Tibial artery (tissue), 4 donors: ENCODE results near the gene MEI1.

Source experiments
- DNase-seq, 2 donors: peaks; one replicate each; pipeline ENCODE4 v3.0.0-alpha.2; 2019
- H3K27ac ChIP-seq, 2 donors: fragments of 200-600 bp; sonication (generic) in 1 of 2; 1 replicate in 1 of 2; 2 replicates in 1 of 2; pipeline ENCODE4 v1.5.1; 2018 to 2019; ENCODE audit warnings: mild to moderate bottlenecking in 1 of 2
- H3K27me3 ChIP-seq, 2 donors: fragments of 200-600 bp; sonication (generic) in 1 of 2; one replicate each; pipeline versions ENCODE4 v1.5.1 to v1.6.0; 2016 to 2019
- H3K36me3 ChIP-seq, 3 donors: fragments of 200-600 bp; sonication (generic) in 2 of 3; one replicate each; pipeline ENCODE4 v1.5.1; 2016 to 2019; ENCODE audit warnings: mild to moderate bottlenecking in 2 of 3
- H3K4me1 ChIP-seq, 4 donors: fragments of 200-600 bp; sonication (generic) in 2 of 4; 1 replicate in 3 of 4; 2 replicates in 1 of 4; pipeline ENCODE4 v1.5.1; 2016 to 2019
- H3K4me3 ChIP-seq, 2 donors: fragments of 200-600 bp; sonication (generic) in 1 of 2; 1 replicate in 1 of 2; 2 replicates in 1 of 2; pipeline ENCODE4 v1.5.1; 2018 to 2019; ENCODE audit warnings: mild to moderate bottlenecking in 2 of 2
- H3K9me3 ChIP-seq, 3 donors: fragments of 200-600 bp; sonication (generic) in 1 of 3; one replicate each; pipeline ENCODE4 v1.5.1; 2016 to 2019
- CTCF ChIP-seq, 2 experiments: fragments of 200-600 bp in 1 of 2; fragments of 450-650 bp in 1 of 2; IDR thresholded peaks; one replicate each; pipeline ENCODE4 v1.5.1; 2017 to 2019; ENCODE audit warnings: antibody characterized with exemption in 2 of 2, mild to moderate bottlenecking in 1 of 2, moderate library complexity in 1 of 2
- intact Hi-C: fragments of 100-400 bp; cut with DNase I; formaldehyde crosslinking; loops from one replicate; pipeline ENCODE4 v1.15.0; 2023; ENCODE audit warnings: low total_unique reads

Gene MEI1

GRCh38 chr22:41709341-41709740 is 10.0 kb downstream of the MEI1 start:
- intact Hi-C loops = no loop called here
- no peaks in the 10 kb centered on the region for H3K27me3 ChIP-seq
- no peaks in the 10 kb centered on the region for H3K36me3 ChIP-seq
- H3K27ac ChIP-seq = no peak overlapping the region
- no peak for DNase-seq
- no peaks in the 10 kb centered on the region for H3K4me1 ChIP-seq
- no peaks in the 10 kb centered on the region for H3K9me3 ChIP-seq
- H3K4me3 ChIP-seq = no peak overlapping the region
- TF ChIP-seq CTCF (IDR thresholded peaks at IDR 0.05) = no peak

- Histone ChIP-seq H3K4me1 (no peaks in the 10 kb centered on the region), H3K27me3 (no peaks in the 10 kb centered on the region), H3K36me3 (no peaks in the 10 kb centered on the region), H3K27ac (no peak overlapping the region), H3K4me3 (no peak overlapping the region), H3K9me3 (no peaks in the 10 kb centered on the region)
- DNase-seq = no peak
- TF ChIP-seq CTCF (IDR thresholded peaks at IDR 0.05) = no peak
- intact Hi-C loops = no loop called here
Observed at GRCh38 chr22:41713004-41713403, 13.7 kb downstream of the MEI1 start.

- Histone ChIP-seq H3K4me1 (no peaks in the 10 kb centered on the region), H3K9me3 (no peaks in the 10 kb centered on the region), H3K4me3 (no peak overlapping the region), H3K27me3 (peaks cover 0 to 3% of the 10 kb centered on the region in 2 donors), H3K27ac (no peak overlapping the region), H3K36me3 (no peaks in the 10 kb centered on the region)
- intact Hi-C loops = no loop called here
- no peak for TF ChIP-seq CTCF (IDR thresholded peaks at IDR 0.05)
- DNase-seq = no peak
Observed at GRCh38 chr22:41722496-41722895, 23.2 kb downstream of the MEI1 start.

DNA sequence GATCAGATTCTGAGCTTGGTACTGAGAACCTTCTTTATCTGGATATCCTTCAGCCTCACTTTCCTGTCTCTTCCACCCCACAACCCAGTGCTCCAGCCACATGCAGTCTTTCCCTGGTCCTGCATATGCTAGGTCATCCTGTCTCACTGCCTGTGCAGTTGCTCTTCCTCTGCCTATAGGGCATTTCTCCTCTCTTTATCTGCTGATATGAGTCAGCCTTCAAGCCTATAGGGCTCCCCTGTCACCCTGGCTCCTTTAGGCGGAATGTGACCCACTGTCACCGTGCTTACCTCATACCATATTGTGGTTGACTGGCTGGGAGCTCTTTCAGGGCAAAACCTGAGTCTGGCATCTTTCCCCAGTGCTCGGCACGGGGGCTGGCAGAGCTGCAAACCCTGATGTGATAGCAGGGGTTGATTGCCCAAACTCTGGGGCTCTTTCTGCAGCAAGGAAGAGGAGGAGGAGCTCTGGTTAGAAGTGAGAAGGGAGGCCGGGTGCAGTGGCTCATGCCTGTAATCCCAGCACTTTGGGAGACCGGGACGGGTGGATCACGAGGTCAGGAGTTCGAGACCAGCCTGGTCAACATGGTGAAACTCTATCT is 26.3 kb downstream of the MEI1 start:
- Histone ChIP-seq H3K4me3 (no peak overlapping the region), H3K9me3 (no peaks in the 10 kb centered on the region), H3K27ac (no peak overlapping the region), H3K4me1 (no peaks in the 10 kb centered on the region), H3K27me3 (no peaks in the 10 kb centered on the region), H3K36me3 (no peaks in the 10 kb centered on the region)
- no peak for DNase-seq
- intact Hi-C loops = no loop called here
- no peak for TF ChIP-seq CTCF (IDR thresholded peaks at IDR 0.05)

DNA sequence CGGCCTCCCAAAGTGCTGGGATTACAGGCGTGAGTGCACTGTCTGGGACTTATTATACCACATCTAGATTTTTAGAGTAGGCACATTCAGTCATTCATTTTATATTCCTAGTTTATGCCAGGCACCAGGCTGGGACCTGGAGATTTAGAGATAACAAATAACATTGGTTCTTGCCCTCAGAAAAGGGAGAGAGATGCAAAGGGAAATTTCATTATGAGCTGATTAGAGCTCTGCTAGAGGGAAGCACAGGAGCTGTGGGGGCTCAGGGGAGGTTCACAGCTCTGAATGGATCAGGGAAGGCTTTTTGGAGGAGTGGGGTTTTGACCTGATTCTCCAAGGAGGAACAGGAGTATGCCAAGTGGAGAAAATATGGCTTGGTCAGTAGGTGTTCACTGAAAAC is 32.3 kb downstream of the MEI1 start:
- TF ChIP-seq CTCF (IDR thresholded peaks at IDR 0.05) = no peak
- Histone ChIP-seq H3K9me3 (no peaks in the 10 kb centered on the region), H3K27me3 (no peaks in the 10 kb centered on the region), H3K4me1 (no peaks in the 10 kb centered on the region), H3K4me3 (no peak overlapping the region), H3K27ac (no peak overlapping the region), H3K36me3 (no peaks in the 10 kb centered on the region)
- no peak for DNase-seq
- intact Hi-C loops = no loop called here
